GM19328 (cell line): ENCODE data around the gene FARS2.

Experiments
- ATAC-seq: cut with Tn5 transposase; IDR thresholded peaks from one replicate; pipeline ENCODE4 v1.9.1; 2021; ENCODE audit warnings: mild to moderate bottlenecking, moderate library complexity; ENCODE audit not compliant: unreplicated experiment

FARS2 gene

DNA sequence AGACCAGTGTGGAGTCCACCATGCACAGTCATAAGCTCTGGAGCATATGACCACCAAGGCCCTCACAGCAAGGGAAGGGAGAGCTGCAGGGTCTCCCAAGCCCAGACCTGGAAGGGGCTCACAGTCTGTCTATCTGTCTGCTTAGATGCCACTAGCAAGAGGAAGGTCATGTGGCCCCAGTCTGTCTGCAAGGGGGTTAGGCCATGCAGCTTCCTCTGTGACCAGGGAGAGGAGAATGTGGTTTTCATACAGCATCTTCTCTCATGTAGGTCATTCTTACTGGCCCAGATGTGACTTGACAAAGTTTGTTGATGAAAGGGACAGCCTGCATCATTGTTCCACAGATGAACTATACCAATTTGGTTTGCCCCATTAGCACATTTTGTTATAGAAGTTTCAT, 260.8 kb downstream of the FARS2 start:
- ATAC-seq, result no peak

DNA sequence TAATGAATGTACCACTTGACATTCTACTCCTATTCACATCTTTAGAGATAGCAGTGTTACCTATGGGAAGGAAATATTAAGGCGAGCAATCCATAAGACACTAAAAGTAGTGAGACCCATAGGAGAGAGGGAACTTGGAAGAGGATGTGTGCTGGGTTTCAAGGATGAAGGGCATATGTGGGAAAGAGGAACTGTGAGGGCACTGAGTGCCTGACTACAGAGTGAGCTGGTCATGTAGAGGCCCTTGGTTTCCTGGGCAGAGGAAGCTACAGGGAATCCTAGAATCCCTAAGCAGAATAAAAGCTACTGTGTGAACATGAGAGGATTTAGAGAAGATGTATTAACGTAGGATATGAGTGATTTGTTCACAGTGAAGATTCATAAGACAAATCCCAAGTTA, 262.8 kb downstream of the FARS2 start:
- ATAC-seq, result no peak

DNA sequence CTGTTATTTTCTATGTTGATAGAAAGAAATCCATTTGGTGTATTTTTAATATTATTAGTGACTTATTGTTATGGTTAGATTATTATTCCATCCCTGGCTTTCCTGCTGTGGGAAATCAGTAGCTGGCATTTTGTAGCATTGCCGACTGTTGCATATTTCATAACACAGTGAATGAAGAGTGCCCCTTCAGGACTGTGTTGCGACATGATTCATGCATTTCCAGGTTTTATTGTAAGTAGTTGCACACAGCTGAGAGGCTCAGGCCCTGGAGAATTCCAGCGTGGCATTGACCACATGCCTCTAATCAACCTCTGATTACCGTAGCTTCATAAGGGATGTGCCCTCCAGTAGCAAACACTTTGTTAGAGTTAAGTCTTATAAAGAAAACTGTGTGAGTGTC, 263.9 kb downstream of the FARS2 start:
- ATAC-seq, result no peak

DNA sequence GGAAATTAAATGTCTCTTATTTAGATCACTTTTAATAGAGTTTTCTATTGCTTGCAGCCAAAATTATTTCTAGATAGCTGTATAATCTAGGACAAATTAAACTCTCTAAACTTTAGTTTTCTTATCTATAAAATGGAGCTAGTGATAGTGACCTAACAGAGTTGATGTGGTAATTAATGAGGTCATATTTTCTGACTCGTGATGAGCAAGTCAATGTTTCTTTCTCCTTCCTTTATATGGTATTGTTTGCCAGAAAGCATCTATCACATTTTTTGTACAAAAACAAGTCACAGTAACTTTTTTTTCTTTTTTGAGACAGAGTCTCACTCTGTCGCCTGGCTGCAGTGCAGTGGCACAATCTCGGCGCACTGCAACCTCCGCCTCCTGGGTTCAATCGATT, 267.7 kb downstream of the FARS2 start:
- ATAC-seq, result no peak

DNA sequence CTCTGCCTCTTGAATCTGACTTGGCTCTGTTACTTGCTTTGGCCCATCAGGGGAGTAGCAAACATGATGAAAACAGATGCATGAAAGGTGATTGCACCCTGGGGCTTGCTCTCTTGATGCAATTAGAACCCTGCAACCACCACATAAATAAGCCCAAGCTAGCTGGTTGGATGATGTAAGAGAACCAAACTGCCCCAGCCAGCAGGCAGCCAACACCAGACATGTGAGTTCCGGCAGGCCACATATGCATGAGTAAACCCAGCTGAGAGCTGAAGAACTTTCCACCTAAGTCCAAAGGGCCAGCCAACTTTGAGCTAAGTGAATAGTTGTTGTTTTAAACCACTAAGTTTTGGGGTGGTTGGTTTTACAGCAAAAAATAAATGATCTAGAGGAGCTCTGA, 268.4 kb downstream of the FARS2 start:
- ATAC-seq, result no peak

DNA sequence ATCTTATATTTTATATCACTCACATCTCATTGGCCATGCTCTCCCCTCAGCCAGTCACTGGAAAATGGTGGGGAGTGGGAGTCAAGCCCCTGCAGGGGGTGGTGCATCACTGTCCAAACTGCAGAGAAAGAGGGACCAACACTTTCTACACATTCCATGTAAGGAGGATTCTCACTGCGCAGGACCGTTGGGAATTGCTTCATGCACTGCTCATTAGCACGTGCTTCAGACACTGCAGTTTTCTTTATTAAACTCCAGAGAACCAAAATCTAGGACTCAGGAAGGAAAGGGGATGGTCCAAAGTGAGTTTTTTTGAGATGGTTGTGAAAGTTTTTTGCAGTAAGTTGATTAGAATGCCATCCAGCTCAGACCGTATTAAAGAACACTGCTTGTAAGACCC, 269.8 kb downstream of the FARS2 start:
- no peak for ATAC-seq

DNA sequence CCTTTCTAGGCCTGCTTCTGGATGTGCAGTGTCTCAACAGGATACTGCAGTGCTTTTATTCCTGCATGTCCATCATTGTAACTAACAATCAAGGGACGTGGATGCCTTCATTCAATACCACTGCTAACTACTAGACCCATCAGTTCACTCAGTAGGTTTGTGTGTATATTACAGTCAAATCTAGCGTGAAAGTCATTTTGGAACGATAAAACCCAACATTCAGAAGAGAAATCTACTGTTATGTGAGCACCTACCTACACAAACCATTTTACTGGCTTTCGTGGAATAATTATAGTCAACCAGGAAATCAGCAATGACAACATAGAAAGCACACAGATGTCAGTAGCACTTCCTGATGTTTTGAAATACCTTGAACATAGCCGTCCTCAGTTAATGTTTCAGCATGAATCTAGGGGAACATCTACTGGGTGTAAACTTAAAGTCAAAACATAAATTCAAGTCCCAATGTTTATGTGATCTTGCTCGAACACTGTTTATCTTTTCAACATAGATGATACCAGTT, 270.6 kb downstream of the FARS2 start:
- ATAC-seq, result no peak

DNA sequence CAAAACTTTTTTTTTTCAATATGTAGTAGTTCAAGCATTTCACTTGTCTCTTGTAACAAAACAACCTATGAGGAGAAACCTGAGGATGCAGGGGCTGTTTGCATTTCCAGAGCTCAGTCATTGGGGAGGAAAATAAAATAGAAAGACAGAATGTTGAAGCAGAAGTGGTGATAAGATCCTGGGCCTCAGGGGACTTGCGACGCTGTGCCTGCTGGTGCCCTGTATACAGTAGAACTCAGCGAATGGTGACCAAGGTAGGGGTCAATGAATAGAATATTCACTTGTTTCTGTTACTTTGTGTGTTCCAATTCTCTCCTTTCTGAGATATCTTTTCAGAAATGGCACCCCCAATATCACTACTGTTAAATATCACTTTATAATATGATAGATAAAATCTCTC, 271.6 kb downstream of the FARS2 start:
- no peak for ATAC-seq

DNA sequence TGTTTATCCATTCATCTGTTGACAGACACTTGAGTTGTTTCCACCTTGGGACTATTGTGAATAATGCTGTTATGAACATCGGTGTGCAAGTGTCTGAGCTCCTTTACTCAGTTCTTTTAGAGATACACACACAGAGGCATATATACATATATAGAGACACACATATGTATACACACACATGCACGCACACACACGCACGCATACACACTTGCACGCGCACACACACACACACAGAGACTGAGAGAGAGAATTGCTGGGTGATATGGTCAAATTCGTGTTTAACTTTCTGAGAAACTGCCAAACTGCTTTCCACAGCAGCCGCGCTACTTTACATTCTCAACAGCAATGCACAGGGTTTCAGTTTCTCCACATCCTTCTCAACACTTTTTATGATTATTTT, 273.3 kb downstream of the FARS2 start:
- no peak for ATAC-seq

DNA sequence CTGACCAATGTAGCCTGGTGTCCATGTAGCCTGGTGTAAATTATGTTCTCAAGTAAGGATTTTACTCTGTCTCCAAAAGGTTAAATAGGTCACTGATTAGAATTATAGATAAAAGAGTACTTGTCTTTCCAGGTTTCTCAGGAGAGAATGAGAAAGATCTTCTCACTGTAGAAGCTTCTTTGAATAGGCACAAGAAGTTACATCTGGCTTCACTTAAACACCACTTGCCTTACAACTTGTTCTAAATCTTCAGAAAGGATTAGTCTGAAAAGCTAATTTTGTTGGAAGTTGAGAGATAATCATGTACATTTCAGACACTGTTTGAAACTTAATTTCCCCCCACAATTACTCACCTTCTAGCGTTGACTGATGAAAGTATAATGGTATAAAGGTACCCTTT, 275.3 kb downstream of the FARS2 start:
- ATAC-seq, result no peak

DNA sequence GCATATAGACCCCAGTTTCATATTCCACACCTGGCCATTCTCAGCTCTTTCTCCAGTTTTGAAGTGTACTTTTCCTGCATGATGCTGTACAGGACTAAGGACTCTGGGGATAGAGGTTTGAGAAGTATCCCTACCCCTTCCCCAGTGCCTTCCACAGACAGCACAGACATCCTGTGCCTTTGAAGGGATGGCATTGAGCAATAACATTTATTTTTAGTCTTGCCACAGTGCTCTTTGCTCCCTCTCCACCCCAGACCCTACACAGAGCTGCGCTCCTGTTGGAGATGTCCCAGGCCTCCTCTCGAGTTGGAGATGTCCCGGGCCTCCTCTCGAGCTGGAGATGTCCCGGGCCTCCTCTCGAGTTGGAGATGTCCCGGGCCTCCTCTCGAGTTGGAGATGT, 275.8 kb downstream of the FARS2 start:
- no peak for ATAC-seq

DNA sequence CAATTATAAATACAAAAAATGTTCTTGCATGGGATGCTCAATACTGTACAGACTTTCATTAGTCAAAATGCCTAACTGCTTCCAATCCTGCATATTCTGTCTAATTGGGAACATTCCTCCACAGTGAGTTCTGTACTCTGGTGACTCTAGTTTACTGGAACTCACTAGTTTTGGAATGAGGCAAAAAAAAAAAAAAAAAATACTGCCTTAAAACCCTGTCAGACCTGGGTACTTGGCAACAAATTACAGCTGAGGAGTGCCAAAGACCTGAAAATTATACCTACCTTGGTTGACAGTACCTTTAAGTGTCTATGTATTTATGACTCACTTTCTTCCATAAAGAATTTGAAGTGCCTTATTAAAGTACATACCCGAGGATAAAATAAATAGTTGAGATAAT, 276.7 kb downstream of the FARS2 start:
- no peak for ATAC-seq

DNA sequence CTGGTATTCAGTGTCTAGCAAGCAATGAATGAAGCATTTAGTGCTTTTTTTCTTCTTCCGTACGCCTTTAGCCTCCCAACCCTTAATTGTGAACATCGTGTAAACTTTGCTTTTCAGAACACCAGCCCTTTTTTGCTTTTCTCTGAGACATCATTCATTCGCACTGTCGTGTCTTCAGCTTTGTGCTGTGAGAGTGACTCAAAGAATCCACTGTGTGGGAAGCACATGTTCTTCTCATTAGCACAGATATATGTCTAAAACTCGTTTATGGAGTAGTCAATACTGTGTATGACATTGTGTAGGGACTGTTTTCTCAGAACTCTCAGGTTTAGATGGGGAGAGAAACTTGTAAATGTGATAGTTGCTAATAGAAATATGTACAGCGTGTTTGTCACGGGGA, 279.1 kb downstream of the FARS2 start:
- no peak for ATAC-seq

DNA sequence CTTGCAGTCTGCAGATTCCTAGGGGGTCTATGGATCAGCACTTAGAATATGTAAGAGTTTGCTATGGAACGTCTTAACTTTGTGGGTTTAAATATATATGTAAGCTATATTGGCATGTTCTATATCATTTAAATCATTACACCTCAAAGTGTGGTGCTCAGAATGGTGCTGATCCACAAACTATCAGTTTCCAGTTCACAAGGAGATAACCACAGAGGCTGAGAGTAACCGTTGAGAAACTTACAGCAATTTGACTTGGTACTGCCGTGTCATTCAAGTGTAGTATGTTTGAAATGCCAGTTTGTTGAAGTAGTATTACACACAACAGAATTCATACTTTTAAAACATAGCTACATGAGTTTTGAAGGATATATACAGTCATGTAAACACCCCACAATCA, 279.7 kb downstream of the FARS2 start:
- ATAC-seq, result no peak

DNA sequence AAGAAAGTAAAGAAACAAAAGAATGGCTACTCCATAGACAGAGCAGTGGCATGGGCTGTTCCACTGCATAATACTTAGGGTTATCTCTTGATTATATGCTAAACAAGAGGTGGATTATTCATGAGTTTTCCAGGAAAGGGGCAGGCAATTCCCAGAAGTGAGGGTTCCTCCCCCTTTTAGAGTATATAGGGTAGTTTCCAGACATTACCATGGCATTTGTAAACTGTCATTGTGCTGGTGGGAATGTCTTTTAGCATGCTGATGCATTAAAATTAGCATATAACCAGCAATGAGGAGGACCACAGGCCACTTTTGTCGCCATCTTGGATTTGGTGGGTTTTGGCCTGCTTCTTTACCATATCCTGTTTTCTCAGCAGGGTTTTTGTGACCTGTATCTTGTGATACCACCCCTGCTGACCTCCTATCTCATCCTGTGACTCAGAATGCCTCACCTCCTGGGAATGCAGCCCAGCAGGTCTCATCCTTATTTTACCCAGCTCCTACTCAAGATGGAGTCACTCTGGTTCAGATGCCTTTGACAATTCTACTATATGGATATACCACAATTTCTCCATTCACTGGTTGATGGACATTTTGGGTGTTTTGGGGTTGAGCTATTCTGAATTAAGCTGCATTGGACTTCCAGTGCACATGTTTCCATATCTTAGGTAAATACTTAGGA, 280.6 kb downstream of the FARS2 start:
- no peak for ATAC-seq

DNA sequence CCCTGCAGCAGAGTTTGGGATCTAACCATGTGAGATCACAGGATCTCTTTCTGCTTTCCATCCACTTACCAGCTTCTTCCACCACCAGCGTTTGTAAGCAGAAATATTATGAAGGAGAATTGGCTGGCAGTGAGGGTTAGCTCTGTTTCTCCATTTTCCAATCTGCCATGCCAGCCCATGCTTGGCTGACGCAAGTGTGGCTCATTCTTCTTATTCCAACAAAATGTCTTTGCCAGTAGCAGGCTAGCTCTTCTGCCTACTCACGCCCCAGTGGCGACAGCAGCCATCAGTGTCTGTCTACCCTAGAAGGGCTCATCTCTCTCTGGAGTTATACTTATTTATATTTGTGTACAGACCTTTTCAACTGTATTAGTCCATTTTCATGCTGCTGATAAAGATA, 286.2 kb downstream of the FARS2 start:
- no peak for ATAC-seq

DNA sequence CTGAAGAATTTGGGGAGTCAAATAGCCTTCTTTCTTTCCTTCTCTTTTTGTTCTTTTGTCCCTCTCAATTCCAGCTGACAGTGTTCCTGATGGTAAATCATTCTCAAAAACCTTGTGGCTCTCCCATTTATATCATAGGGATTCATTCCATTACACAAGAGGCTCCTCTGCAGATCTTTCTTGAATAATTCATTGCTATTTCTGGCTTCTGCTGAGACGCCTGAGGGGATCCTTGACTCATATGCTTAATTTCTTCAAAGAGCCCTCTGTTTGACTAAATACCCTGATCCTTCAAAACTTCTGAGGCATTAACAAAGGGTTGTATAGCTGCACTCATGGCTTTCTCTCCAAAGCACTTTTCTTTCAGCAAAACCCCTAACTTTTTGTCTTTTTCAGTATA, 289.3 kb downstream of the FARS2 start:
- no peak for ATAC-seq

DNA sequence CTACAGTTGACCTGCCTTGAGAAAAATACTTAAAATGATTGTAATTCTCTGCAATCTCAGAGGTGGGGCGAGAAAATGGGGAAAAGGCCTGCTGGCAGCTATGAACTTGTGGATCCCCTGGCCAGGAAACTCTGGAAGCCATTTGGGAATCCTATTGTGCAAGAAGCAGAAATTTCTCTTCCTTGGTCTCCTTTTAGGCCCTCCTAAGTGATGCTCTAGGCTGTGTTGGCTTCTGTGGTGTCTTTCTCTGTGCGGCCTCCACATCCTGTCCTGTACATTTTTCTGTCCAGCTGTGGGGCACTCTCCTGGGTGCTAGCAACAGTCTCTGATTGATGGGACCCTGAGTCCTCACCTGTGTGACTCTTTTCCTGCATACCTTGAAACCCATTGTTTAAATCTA, 290.9 kb downstream of the FARS2 start:
- ATAC-seq, result no peak

DNA sequence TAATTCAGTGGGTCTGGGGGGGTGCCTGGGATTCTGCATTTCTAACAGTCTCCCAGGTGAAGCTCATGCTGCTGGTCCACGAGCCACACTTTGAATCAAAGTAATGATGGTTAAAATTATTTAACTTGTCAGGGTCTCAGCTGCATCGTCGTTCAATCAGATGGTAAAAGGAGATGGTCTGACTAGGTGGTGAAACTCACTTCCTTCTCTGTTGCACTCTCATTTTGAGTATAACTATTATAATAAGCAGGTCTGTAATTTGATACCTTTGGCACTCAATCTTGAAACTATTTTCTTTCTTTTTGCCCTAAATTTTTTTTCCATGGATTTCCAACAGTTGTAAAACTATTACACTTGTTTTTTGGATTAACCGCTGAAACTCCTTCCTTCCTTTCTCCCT, 292.5 kb downstream of the FARS2 start:
- ATAC-seq, result no peak

DNA sequence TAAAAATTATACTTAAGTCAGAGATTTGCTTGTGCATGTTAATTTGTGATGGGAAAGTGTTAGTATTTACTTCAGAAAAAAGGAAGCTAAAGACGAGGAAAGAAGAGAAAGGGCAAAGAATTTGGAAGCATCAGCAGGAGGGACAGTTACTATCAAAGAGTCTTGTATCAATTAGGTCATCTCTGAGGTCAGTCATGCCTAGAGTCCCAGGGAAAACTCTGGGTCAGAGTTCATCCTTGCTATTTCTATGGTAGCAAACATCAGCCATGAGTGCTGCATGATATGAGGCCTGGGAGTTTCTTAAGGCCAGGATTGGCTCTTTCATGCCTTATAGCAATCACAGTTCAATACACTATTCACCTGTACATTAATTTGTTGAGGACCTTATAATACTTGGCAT, 292.9 kb downstream of the FARS2 start:
- no peak for ATAC-seq

DNA sequence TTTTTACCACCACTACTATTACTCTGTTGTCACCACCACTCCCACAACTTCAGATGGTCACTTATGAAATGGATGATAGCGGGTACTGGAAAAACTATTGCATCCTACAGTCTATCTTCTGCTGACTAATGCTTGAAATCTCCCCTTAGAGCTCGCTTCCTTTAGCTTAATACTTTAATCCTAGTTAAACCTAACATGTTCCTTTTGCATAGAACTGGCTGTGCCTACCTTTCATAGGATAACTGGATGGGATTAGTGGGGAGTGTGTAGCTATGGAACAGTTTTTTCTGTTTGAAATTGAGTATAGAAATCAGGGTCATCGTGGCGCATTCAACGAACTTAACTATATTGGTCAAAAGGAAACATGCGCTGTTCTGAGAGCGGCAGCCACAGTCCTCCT, 294.7 kb downstream of the FARS2 start:
- no peak for ATAC-seq

DNA sequence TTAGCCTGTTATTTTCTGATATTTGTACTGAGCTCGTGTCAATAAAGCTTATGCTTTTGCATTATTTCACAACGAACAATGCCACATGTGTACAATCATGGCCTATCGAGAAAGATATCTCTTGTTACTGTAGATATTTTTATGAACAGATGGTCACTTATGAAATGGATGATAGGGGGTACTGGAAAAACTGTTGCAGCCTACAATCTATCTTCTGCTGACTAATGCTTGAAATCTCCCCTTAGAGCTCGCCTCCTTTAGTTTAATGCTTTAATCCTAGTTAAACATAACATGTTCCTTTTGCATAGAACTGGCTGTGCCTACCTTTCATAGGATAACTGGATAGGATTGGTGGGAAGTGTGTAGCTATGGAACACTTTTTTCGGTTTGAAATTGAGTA, 296.2 kb downstream of the FARS2 start:
- ATAC-seq, result no peak

DNA sequence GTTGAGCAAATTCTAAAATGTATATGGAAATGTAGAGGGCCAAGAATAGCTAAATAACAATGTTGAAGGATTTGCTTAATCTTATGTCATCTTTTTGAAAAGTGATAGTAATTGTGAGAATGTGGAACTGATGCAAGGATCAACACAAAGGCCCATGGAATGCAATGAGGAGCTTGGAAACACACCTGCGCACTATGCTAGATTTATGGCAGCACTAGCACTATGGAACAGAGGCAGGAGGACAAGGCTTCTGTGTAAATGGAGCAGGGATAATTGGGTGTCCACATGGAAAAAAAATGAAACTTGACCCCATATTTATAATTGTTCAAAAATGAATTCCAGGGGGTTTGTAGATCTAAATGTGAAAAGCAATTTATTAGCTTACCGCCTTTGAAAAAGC, 298.3 kb downstream of the FARS2 start:
- ATAC-seq, result no peak
